CD4-positive, alpha-beta T cell treated with Interleukin-12 subunit alpha and Interleukin-12 subunit beta, for 1 hour (primary cell): ENCODE data around the gene GNAZ.

Source experiments
- DNase-seq: peaks from one replicate; pipeline ENCODE4 v3.0.0-alpha.2; 2020

The GNAZ gene

DNA sequence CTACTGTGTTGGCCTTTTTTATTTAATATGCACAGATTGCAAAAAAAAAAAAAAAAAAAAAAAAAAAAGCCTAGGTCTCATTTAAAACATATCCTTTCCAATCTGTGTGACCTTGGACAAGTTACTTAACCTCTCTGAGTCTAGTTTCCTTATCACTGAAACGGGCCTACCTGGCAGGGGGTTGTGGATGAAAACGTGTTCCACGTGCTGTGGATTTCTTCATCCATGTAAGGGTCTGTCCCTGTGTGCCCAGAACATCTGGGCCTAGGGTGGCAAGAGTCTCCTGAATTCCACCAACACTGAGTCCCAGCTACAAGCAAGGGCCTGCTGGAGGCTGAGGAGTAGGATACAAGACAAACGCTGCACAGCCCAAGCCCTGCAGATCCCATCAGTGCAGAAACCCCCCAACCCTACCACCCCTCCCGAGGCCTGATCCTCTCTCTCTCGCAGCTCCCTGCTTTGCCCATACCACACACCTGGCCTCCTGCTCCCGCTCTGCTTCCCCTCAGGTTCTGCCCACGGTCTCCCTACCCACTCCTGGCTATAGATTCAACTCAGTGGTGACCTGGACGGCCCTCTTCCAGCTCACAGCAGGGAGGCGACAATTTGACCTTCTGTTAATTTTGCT, 4.7 kb upstream of the GNAZ start:
- no peak for DNase-seq

DNA sequence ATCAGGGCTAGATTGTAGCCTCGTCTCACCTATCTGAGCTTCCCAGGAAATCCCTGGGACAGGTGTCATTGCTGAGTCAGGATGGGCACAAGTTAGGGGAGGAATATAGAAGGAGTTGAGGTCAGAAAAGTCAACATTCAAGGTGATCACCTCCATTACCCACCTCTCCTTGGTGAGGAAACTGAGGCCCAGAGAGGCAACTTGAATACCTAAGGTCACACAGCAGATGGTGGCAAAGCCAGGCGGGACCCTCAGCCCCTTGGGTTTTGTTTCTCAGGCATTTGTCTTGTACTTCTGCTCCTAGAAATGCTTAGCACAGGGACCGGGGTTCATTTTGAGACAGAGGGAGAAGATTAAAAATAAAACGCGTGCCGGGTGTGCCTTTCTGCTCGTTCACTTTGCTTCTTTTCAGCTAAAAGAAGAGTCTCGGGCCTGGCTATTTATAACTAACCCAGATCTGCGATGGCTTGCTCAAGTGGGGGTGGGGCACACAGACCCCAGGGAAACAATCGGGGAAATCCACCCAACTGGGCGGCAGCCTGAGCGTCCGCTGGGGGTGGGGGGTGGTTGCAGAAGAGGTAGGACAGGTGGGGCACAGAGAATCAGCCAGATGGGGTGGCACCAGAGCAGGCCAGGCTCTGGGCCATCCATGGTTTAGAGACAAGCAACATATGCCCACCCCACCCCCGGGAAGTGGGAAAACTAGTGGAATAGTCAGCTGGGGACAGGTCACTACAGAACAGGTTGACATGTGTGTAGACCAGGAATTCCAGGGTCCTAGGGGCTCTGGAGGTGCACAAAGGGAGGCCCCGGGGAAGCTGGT, 3.9 kb upstream of the GNAZ start:
- no peak for DNase-seq

DNA sequence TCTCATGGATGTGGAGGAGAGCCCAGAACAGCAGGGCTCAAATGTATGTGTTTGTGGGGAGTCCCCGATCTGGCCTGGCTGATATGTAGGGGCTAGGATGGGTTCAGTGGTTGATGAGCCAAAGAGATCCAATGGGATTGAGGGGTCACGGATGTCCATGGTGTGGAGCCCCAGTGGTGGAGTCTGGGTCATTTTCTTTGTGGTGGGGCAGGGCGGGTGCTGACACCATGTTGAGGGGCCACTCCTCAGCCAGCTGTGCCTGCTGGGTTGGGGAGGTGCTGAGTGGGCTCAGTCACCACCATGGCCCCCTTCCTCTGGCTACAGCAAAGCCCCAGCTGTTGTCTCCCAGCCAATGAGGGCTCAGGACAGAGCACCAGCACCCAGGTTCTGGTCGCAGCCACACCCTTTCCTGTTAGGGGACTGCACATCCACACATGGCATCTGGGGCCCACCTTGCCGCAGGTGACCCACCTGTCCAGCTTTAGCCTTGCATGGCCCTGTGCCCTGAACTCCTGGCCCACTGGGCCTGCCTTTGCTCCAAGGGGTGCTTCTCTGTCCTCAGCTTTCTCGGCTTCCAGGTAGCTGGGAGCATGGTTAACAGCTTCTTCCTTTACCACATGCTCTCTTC, 3.2 kb upstream of the GNAZ start:
- no peak for DNase-seq

DNA sequence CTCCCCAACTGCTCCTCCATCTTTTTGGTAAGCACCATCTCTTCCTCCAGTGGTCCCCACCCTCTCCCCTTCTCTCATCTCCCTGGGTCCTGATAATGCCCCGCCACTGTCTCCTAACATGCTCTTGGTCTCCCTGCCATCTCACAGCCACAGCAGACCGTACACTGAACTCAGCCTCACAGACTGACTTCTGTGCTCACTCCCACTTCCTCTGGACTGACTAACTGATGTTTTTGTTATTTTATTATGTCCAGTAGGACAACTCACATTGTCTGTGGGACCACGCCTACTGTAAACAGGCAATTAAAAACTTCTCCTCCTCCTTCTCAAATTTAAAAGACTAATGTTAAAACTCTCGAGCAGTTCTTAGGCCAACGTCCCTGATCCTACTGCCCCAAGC, 2.6 kb upstream of the GNAZ start:
- no peak for DNase-seq

DNA sequence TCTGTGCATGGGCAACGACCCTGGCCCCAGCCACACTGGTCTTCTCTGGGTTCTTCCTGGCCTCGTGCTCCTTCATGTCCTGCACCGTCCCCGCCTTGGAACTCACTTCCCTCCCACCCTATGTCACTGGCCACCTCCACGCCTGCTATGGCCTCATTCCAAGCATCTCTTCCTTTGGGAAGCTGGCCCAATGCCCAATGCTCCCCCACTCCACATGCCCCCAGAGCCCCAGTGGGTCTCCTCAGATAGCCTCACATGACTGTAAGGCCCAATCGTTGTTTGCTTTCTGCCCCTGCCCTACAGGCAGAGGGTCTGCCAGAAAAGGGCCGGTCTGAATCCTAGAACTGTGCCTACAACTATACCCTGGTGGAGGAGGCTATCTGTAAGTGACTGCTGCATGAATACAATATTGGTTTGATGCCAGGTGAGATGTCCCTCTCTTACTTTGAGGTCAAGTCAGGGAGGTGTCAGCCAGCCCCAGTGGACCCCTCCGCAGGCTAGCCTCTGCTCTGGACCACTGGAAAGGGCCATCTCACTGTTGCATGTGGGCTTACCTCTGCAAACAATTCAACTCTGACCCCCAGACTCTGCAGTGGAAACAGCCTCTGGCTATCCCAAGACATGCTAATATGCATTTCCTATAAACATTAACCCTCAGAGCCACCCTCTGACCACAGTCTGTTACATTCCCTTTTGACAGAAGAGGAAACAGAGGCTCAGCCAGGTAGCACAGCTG, 2.1 kb upstream of the GNAZ start:
- DNase-seq = no peak

DNA sequence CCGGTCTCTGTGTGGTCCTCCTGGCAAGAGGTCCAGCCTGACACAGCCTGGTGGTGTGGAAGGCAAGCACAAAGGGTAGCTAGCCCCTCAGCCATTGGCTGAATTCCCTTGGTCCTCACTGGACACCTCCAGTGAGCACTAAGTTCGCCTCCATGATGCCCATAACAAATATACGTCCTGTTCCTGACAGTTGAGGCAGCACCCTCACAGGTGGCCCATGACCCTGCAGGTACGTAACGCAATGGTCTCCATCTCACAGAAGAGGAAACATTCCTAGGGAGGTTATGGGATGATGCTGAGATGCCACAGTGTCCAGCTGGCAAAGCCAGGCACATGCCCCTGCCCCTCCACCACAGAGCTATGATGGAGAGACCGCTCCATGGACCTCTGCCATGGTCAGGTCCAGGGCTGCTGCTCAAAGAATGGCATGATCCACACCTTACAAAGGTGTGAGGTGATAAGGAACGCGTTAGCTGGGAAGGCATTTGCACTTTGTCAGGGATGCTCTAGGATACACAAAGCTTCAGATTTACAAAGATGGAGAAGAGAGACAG, 1.4 kb upstream of the GNAZ start:
- DNase-seq = no peak

DNA sequence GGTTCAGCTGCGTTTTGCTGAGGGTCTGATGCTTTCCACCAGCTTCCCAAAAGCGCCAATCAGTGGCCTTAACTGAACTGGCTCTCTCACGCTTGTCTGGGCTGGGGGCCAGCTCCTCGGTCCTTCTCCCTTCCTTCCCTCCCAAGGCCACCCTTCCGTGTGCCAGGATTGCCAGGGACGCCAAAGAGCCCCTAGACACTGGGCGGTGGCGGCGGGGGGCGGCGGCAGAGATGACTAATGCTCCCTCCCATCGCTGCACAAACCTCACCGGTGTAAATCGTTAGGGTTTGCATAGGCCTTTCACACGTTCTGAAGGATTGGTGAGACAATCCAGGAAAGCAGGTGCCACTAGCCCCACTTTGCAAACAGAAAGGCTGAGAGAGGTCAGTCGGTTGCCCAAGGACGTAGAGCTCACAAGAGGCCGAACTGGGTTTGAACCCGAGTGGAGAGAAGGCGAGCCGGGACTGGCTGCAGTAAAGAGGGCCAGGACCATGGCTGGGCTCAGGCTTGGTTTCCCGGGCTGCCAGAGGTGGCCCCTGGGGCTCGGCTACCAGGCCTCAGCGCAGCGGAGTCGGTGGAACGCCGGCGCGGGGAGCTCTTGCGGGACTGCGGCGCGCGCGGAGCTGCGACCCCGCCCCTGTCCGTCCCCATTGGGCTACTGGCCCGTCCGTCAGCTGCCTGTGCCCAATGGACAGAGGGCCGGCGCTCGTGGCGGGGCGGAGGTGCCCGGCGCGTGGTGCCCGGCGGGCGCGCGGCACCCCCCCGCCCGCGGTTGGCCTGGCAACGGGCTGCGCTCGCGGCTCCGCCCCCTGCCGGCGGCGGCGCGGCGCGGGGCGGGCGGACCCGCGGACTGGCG, 589 bp upstream of the GNAZ start:
- DNase-seq = peak; percentile 93

DNA sequence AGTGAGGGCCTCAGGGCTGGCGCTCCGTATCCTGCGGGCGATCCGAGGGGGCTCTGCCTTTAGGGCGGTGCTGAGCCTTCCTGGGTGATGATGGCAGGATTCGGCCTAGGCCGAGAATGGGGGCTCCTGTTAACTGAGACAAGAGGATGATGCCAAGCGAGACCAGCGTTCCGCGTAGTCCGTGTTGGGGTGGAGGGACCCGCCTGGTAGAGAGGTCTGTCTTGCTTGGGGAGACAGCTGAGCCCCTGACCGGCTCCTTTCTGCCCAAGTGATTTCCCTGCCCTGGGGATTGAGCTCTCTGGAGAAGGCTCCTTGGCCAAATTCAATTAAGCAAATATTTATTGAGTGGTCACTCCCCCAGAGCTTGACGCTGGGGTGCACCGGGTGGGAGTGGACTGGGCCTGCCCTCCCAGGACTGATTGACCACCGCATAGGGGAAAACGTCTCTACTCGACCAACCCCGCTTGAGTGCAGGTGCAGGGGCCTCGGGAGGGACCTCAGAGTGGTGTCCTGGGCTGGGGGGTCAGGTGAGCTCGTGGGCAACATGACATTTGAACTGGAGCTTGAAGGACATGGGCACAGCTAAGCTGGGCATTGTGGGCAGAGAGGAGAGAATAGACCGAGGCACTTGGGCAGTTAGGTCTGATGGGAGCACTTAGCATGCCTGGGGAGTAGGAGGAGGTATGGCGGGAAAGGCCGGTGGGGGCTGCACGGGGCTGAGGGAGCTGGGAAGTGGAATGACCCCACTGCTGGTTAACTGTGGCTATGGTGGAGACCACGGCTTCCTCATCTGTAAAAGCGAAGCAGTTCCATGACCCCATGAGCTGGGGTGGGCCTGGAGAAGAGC, 1.1 kb downstream of the GNAZ start:
- DNase-seq = no peak

DNA sequence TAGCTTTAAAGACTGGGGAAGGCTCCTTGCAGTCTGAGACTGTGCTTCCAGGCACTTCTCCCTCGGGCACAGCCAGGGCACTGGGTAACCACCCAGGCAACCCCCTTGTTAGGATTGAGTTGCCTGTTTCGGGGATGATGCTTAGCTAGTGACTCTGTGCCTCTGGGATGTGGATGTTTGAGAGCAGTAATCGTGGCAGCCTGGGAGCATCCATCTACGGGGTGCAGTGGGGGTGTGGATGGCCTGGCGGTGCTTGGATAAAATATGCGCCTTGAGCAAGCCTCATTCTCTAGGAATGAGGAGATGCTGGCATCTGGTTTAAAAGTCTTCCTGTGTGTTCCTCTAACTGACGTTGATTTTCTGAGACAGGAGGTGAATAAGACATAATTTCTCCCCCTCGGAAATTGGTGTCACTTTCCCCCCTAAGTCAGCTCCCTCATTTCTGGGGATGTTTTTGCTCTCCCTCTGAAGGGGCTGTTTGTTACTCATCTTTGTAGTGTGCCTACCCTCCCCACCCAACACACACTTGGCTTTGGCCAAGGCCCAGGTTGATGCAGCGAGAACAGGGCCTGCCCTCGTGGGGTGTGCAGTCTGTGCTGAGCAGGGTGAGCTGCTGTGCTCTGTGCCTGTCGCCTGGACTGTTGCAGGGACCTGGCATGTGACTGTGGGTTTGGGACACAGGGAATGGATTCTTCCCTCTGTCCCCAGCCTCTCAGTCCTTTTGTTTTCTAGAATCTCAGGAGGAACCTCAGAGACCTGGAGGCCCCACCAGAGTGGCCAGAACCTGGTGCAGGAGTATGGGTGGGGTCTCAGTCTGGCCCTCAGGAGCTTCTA, 2.0 kb downstream of the GNAZ start:
- no peak for DNase-seq

DNA sequence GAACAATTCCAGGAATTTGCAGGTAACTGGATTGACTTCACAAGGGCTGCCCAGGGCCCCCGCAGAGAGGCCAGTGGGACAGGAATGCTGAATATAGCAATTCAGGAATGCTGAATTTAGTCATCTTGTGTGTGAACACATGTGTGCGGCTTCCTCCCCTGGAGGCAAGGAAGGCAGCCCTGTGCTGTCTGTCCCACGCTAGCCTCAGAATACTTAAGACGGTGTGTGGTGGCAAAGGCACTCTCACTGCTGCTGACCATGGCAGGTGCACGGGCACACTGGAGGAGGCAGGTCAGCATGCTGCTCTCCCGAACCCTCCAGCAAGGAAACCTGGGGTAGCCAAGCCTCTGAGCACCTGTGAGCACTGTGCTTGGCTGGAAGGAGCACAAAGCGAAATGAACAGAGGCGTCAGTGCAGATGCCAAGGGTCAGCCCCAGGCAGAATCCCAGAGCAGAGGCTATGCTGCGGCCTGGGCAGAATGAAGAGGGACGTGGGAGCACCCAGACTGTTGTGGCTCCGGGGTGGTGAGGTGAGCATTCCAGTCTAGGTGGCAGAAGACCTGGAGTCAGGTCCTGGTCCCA, 2.7 kb downstream of the GNAZ start:
- DNase-seq = no peak

DNA sequence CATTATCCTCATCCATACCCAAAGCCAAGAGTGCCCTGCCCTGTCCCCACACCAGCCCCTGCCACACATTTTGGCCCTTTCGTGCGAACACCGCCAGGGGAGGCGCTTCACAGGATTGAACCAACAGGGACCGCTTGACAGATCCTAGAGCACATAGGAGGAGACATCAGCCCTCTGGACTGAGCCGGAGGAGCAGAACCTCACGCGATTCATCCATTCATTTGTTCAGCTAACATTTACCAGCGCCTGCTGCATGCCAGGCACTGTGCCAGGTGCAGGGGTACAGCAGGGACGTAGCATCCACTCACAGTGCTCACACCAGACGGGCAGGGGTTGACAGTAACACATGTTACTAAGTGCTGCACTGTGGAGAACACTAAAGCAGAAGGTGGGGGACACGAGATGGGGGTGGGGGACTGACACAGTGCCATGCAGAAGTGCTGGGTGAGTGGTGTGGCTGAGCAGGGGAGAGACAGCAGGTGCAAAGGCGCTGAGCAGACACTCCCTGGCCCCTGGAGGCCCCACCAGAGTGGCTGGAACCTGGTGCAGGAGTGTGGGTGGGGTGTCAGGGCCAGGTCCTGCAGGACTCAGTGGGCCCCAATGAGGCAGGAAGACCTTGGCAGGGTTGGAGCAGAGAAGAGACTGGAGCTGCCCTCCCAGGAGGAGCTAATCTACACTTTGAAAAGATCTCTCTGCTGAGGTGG, 3.4 kb downstream of the GNAZ start:
- no peak for DNase-seq

DNA sequence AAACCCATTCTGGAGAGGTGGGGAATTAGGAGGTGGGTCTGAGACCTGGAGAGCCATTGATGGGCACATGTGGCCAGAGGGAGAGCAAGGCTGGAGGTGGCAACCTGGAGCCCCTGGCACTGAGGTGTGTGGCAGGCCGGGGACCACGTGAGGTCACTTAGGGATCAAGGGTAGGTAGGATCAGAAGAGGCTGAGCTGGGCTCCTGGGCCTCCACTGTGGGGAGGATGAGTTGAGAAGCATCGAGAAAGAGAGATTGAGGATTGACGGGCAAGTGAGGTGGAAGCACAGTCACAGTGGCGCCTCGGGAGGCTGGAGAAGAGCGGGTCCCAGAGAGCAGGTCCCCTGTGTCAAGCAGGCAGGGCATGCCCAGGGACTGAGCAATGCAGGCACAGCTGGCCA, 4.1 kb downstream of the GNAZ start:
- no peak for DNase-seq

DNA sequence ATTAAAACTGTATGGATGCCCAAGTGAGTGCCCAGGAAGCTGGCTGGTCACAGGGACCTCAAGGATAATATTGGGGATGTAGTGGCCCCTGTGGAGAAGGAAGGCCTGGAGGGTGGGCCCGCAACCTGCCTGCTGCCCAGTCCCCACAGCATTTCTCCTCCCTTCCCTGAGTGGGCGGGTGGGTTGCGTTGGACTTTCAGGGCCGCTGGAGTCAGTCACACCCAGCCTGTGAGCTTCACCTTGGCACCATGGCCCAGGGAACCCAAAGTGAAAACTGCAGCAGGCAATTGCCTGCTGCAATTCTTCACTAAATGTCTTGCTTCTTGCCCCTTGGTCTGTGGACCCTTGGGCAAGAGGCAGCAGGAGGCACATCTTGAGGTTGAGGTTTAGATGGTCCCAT, 4.7 kb downstream of the GNAZ start:
- no peak for DNase-seq

DNA sequence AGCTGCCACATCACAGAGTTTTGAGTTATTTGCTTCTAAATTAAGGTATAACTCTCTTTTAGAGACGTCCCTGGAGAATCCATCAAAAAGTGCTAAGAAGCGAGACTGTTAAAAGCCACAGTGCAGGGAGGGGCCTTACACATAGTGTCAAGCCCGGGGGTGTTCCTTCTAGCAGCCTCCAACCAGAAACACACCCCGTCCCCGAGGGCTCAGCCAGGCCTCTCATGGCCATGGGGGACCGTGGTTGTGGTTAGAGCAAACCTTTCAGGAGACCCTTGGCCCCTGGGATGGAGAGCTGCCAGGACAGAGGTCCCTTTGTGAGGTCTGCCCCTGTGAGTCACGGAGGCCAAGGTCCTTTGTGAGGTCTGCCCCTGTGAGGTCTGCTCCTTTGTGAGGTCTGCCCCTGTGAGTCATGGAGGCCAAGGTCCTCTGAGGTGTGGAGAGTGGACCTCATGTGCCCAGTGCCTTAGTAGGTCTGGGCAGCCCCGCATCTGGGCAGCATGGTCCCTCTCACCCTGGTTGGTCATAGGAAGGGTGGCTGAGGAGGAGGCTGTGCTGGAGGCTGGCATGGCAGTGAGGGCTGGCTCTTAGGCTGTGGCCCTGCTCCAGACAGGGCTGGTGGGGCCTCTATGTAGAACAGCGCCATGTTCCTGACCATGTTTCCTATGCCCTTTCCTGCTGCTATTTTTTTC, 5.4 kb downstream of the GNAZ start:
- DNase-seq = no peak

DNA sequence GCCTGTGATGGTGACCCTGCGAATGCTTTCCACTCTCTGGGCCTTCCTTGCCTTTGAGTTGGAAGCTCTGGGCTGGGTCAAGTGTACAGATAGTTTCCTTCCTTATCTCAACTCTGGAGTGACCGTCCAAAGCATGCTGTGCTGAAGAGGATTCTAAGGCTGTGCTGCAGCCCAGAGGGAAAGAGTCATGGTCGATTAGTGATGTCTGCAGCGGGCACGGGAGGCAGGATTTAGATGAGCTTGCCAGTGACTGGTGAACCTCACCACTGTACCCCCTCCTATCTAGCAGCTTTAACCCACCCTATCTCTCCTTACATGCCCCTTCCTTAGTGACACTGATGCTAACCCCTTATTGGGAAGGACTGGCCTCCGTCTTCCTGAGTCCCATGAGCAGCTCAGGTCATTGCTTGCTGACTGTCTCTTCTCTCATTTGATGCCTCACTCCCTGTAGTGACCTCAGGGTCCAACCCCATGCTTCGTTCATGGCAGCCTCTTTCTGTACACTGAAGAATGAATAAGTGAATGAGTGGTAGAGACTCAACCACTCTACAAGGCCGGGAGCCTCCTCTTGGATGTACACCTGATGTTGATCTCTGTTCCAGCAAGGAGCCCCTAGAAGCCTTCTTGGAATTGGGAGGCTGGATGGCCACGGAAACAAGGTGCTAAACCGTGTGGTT, 6.7 kb downstream of the GNAZ start:
- DNase-seq = no peak

DNA sequence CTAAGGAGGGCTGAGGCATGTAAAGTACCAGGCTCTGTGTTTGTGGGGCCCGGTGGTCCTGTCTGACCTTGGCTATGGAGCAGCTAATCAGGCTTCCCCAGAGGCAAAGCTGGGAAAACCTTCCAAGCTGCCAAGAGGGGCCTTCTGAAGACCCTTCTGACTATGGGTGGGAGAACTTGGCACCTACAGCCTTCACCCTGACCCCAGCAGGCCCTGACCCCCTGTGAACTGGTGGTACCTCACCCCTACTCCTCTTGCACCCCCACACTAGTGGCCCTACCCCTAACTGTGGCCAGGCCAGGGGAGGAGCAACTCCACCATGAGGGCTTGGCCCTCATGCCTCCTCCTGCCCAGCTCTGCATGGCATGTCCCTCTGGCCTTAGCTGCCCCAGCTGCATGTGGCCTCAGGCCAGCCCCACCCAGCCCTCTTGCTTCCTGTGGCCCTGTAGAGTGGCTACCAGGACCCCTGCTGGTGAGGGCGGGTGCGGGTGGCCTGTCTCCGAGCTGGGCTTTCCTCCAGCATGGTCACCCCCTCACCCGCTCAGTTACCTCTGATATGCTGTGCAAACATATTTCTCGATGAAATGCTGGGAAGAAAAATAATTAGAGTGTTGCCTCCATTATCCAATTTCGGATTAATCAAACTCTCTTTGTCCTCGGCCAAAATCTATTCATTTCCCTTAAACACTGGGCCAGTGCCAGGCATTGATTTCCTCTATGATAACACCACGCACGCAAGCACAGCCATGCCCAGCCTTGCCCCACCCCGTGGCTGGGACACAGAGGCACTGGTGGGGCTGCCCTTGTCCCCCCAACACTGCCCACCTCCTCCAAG, 7.5 kb downstream of the GNAZ start:
- DNase-seq = no peak

DNA sequence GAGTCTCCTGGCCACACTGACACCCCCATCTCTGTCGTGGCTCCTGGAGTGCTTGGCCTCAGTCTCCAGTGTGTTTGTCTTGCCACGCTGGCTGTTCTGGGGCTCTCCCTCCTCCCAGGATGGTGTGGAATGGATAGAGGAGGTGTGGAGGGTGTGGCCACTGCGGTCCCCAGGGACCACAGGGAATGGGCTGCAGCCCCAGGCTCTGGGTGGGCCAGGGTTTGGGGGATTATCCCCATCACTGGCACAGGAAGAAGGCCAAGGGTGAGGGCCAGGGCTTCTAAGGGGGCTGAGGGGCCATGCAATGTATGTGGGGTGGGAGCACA, 8.1 kb downstream of the GNAZ start:
- no peak for DNase-seq
